Measurements from ENCODE around the gene FIZ1.
A peak's percentile ranks its signal among the peaks of the same experiment; 100 is the strongest.

The FIZ1 gene

DNA sequence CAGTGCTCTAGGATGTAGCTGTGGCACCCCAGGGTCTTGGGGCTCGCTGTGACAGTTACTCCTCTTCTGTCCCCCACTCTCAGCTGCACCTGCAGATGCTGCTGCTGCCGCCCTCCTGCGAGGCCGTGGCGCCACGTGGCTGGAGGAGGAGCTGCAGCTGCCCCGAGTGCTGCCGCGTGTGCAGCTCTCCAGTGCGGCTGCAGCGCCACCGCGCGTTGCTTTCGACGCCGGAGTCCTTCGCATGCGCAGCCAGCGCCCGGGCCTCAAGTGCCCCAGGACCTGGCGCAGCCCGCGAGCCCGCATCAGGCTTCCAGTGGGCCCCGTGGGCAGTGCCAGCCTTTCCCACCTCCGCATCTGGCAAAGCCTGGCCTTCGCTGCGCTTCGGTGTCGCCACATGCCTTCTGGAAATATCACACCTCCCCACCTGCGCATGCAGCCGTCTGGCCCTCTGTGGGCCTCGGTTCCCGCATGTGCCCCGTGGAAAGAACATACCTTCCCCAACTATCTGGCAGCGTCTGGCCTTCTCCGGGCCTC, 40.8 kb upstream of the FIZ1 start:
- Mint-ChIP-seq H3K4me3 (peak overlapping the region; percentile 82), H3K27ac (peak overlapping the region; percentile 82), H3K9me3 (no peaks in the 10 kb centered on the region), H3K4me1 (peaks cover 66% of the 10 kb centered on the region), H3K27me3 (no peaks in the 10 kb centered on the region), H3K36me3 (peaks cover 12% of the 10 kb centered on the region)

DNA sequence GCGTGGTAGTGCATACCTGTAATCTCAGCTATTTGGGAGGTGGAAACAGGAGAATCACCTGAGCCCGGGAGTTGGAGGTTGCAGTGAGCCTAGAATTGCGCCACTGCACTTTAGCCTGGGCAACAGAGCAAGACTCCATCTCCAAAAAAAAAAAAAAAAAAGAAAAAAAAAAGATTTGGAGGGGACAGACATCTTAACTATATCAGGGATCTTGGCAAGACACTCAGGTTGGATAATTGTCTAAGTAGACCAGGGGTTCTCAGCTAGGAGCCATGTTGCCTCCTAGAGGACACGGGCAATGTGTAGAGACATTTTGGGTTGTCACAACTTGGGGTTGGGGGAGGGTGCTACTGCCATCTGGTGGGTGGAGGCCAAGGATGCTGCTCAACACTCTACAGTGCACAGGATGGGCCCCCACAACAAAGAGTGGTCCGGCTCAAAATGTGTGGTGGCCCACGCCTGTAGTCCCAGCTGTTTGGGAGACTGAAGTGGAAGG, 39.6 kb upstream of the FIZ1 start:
- H3K9me3 Mint-ChIP-seq = no peaks in the 10 kb centered on the region
- H3K27me3 Mint-ChIP-seq = no peaks in the 10 kb centered on the region
- peaks cover 64% of the 10 kb centered on the region for H3K4me1 Mint-ChIP-seq
- peaks cover 16% of the 10 kb centered on the region for H3K36me3 Mint-ChIP-seq
- H3K27ac Mint-ChIP-seq = peak overlapping the region; percentile 19
- peak overlapping the region; percentile 59 for H3K4me3 Mint-ChIP-seq

DNA sequence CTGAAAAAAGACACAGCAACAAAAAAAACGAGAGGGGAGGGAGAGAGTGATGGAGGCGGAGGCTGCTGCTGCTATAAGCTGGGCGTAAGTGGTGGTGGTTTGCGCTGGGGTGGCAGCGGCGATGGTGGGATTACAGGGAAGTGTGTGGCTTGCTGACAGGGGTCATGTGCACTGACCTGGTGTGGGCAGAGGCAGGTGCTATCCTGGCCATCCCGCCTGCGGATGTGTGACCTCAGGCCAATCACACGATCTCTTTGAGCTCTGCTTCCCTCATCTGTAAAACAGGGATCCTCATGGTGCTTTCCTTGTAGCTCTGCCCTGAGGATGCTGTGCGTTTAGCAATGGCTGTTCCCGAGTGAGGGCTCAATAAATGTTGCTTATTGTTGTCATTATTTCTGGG, 38.2 kb upstream of the FIZ1 start:
- Mint-ChIP-seq H3K9me3 (no peaks in the 10 kb centered on the region), H3K27me3 (no peaks in the 10 kb centered on the region), H3K4me1 (peaks cover 60% of the 10 kb centered on the region), H3K36me3 (peaks cover 15% of the 10 kb centered on the region), H3K27ac (peak overlapping the region; percentile 73), H3K4me3 (peak overlapping the region; percentile 60)

DNA sequence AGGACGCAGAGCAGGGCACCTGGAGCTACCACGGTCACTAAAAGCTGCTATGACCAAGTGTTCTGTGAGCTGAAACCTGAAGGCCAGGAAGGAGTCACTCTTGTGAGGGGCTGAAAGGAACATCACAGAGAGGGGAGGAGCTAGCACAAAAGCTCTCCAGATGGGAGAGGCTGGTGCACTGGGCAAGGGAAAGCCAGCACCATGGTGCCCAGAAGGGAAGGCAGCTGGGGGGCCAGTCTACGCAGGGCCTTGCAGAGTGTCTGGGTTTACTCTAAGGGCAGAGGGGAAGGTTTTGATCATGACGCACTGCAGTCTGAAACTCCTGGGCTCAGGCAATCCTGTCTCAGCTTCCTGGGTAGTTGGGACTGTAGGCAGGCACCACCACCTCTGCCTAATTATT, 37.4 kb upstream of the FIZ1 start:
- Mint-ChIP-seq H3K9me3 (no peaks in the 10 kb centered on the region), H3K4me3 (peak overlapping the region; percentile 96), H3K36me3 (peaks cover 15% of the 10 kb centered on the region), H3K27ac (peak overlapping the region; percentile 100), H3K27me3 (no peaks in the 10 kb centered on the region), H3K4me1 (peaks cover 61% of the 10 kb centered on the region)

DNA sequence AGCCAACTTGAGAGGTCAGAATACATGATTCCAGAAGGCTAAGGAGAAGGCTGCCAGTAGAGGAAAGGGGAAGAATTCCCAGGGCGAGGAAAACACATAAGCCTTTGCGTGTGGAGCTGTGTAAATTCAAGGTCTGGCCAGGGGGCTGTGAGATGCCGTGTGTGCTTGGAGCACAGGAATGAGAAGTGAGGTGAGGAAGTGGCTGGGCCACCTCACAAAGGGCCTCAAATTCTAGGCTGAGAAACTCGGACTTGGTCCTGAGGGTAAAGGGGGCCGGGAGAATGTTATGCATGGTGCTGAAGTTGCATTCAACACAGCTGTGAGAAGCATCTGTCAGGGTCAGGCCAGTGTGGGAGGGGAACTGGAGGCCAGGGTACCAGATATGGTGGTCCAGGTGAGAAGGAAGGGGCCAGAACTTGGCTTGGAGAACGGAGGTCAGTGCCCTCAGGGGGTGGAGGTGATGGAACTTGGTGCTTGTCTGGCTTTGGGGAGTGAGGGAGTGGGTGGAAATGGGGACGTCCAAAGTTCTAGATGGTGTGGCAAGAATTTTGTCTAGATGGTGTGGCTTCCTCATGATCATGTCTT, 36.6 kb upstream of the FIZ1 start:
- no peaks in the 10 kb centered on the region for H3K27me3 Mint-ChIP-seq
- H3K36me3 Mint-ChIP-seq = peaks cover 15% of the 10 kb centered on the region
- peak overlapping the region; percentile 96 for H3K4me3 Mint-ChIP-seq
- H3K27ac Mint-ChIP-seq = peak overlapping the region; percentile 100
- no peaks in the 10 kb centered on the region for H3K9me3 Mint-ChIP-seq
- H3K4me1 Mint-ChIP-seq = peaks cover 61% of the 10 kb centered on the region

DNA sequence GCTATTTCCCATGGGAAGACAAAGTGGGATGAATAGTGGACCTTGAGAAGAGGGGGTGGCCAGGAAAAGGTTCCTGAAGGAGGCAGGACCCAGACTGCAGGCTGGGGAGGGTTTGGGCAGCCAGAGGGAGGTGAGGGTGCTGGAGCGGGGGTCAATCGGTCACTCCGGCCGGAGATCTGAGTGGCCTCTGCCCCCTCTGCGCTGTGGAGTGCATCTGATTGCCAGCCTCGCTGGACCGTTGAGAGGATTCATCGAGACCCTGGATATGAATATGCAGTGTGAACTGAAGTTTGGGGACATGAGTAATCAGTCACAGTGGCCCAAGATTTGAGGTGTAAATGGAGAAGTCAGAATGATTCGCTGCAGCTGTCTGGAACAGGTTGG, 36.0 kb upstream of the FIZ1 start:
- Mint-ChIP-seq H3K4me1 (peaks cover 58% of the 10 kb centered on the region), H3K36me3 (peaks cover 15% of the 10 kb centered on the region), H3K27ac (peak overlapping the region; percentile 100), H3K9me3 (no peaks in the 10 kb centered on the region), H3K27me3 (no peaks in the 10 kb centered on the region), H3K4me3 (peak overlapping the region; percentile 96)

DNA sequence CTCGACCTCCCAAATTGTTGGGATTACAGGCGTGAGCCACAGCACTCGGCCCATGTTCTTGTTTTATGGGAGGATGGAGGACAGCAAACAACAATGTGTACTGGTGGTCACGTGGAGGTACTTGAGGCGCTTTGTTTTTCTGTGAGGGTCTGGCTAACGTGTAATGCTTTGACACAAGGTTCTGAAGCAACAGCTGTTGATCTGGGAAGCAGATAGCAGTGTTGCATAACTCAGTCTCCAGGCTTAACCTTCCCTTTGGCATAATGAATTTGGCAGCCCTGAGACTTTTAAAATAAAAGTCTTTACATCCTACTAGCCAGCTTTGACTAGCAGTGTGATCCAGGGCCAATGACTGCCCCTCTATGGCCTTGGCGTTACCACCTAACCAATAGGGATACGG, 34.5 kb upstream of the FIZ1 start:
- H3K9me3 Mint-ChIP-seq = no peaks in the 10 kb centered on the region

DNA sequence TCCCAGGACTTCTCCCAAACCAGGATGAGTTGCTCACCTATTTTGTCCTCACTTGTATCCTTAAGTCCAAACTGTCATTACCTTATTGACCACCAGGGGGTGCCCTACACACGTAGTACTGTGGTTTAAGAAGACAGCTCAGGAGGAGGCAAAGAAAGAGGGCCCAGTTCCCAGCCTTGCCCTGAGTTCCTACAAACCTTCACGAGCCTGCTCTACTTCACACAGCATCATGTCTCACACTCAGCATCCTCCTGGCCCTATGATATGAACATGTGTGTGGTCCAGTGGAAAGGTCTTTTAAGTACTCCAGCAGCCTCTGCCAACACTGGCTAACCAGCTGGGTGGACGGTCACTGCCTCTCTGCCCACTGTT, 33.1 kb upstream of the FIZ1 start:
- Mint-ChIP-seq H3K4me3 (peak overlapping the region; percentile 12), H3K27ac (peak overlapping the region; percentile 76), H3K36me3 (peaks cover 7% of the 10 kb centered on the region), H3K9me3 (no peaks in the 10 kb centered on the region), H3K27me3 (no peaks in the 10 kb centered on the region), H3K4me1 (peaks cover 44% of the 10 kb centered on the region)

More for the DNA sequence above, 34.5 kb upstream of the FIZ1 start:
- peaks cover 51% of the 10 kb centered on the region for H3K4me1 Mint-ChIP-seq
- no peak overlapping the region for H3K27ac Mint-ChIP-seq
- H3K36me3 Mint-ChIP-seq = peaks cover 12% of the 10 kb centered on the region
- H3K27me3 Mint-ChIP-seq = no peaks in the 10 kb centered on the region
- no peak overlapping the region for H3K4me3 Mint-ChIP-seq

DNA sequence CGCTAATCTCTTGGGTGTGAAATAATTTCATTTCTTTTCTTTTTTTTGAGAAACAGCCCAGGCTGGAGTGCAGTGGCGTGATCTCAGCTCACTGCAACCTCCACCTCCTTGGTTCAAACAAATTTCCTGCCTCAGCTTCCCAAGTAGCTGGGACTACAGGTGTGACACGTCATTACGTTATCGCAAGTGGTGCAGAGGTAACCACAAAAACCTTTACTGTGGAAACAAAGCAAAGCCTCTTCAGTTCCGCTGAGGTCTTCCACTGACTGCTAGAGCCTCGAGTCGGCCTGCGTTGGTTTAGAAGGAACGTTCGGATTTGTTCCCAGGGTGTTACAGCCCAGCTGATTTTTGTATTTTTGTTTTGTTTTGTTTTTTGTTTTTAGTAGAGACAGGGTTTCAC, 27.0 kb upstream of the FIZ1 start:
- H3K27me3 Mint-ChIP-seq = no peaks in the 10 kb centered on the region
- peak overlapping the region; percentile 51 for H3K27ac Mint-ChIP-seq
- H3K36me3 Mint-ChIP-seq = peaks cover 2% of the 10 kb centered on the region
- H3K9me3 Mint-ChIP-seq = no peaks in the 10 kb centered on the region
- peaks cover 33% of the 10 kb centered on the region for H3K4me1 Mint-ChIP-seq
- peak overlapping the region; percentile 74 for H3K4me3 Mint-ChIP-seq

DNA sequence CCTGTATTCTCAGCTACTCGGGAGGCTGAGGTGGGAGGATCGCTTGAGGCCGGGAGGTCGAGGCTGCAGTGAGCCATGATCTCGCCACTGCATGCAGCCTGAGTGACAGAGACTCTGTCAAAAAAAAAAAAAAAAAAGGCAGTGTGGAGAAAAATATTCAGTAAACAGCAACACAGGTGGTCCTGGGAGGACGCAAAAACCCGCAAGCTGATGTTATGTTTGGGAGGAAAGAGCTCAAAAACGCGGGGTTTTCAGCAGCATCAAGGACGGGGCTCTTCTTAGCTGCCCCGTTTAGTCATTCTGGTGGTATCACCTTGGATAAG, 25.6 kb upstream of the FIZ1 start:
- peak overlapping the region; percentile 89 for H3K4me3 Mint-ChIP-seq
- peaks cover 46% of the 10 kb centered on the region for H3K4me1 Mint-ChIP-seq
- no peaks in the 10 kb centered on the region for H3K27me3 Mint-ChIP-seq
- peak overlapping the region; percentile 98 for H3K27ac Mint-ChIP-seq
- H3K9me3 Mint-ChIP-seq = no peaks in the 10 kb centered on the region
- peaks cover 2% of the 10 kb centered on the region for H3K36me3 Mint-ChIP-seq

DNA sequence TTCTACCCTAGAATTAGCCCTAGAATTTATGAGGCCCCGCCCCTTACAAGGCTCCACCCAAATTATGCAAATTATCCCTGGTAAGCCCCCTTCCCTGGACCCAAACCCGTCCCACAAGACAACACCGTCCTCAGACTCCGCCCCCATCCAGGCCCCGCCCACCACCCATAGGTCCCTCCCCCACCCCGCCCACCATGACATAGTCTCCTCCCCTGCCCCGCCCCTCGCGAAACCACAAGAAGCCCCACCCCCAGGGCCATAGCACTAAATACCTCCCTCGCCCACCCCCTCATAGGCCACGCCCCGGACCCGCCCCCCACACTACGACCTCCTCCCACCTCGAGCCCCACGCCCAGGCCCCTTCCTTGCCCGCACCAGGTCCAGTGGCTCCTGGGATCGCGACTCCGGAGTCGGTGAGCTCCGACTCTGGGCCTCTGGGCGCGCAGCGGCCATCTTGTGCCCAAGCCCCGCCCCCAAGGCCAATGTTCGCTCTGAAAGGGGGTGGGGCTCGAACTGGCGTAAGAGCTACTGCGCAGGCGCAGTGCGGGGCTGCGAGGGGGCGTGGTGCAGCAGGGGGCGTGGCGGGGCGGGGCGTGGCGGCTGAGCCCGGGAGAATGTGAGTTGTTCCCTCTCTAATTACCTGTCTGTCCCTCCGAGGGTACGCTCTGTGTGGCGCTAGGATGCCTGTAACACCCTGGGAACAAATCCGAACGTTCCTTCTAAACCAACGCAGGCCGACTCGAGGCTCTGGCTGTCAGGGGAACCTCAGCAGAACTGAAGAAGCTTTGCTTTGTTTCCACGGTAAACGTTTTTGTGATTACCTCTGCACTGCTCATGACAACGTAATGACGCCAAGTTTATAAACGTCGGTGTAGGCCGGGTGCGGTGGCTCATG, 25.0 kb upstream of the FIZ1 start, which contains the start of gene ZNF784:
ZNF784 (minus strand) TSS at position 458 of the 895 bp plus-strand sequence; CDS start at position 453, 5 bp downstream.
- peak within 1 kb of the TSS; percentile 98 for H3K27ac Mint-ChIP-seq

DNA sequence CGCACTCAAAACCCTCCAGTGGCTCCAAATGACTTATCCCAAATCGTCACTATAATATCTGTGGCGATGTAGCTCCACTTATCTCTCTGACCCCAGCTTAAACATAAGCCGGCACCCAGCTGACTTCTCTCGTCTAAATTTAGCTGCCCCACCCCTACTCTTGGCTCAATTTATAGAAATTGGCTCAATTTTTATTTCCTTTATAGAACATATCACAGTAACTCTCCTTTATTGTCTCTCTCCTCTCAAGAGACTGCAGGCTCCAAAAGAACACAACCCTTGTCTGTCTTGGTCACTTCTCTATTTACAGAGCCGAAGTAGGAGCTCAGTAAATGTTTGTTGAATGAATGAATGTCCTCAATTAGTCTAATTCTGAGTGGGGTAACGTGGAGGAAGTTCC, 24.2 kb upstream of the FIZ1 start:
- H3K27ac Mint-ChIP-seq = peak overlapping the region; percentile 31
- H3K4me1 Mint-ChIP-seq = peaks cover 51% of the 10 kb centered on the region
- H3K4me3 Mint-ChIP-seq = peak overlapping the region; percentile 7
- peaks cover 2% of the 10 kb centered on the region for H3K36me3 Mint-ChIP-seq
- H3K9me3 Mint-ChIP-seq = no peaks in the 10 kb centered on the region
- H3K27me3 Mint-ChIP-seq = no peaks in the 10 kb centered on the region

More for the DNA sequence above, 25.0 kb upstream of the FIZ1 start, which contains the start of gene ZNF784:
- Mint-ChIP-seq H3K4me3 (peak within 1 kb of the TSS; percentile 89), H3K27me3 (no peaks in the 10 kb centered on the region), H3K9me3 (no peaks in the 10 kb centered on the region), H3K4me1 (peaks cover 51% of the 10 kb centered on the region), H3K36me3 (peaks cover 2% of the 10 kb centered on the region)

DNA sequence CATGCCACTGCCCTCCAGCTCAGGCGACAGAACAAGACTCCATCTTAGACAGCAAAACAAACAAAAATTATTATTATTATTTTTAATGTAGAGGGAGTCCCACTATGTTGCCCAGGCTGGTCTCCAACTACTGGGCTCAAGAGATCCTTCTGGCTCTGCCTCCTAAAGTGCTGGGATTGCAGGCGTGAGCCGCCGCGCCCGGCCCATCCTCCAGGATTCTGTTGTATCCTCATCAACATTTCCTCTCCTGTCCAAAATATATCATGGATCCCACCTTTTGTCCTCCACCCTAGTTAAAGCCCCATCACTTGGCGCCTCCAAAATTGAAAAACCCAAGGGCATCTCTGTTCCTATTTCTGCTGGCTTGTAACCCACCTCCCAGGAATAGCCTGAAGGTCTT, 23.8 kb upstream of the FIZ1 start:
- Mint-ChIP-seq H3K9me3 (no peaks in the 10 kb centered on the region), H3K36me3 (peaks cover 2% of the 10 kb centered on the region), H3K27ac (peak overlapping the region; percentile 31), H3K4me3 (peak overlapping the region; percentile 7), H3K27me3 (no peaks in the 10 kb centered on the region), H3K4me1 (peaks cover 51% of the 10 kb centered on the region)

DNA sequence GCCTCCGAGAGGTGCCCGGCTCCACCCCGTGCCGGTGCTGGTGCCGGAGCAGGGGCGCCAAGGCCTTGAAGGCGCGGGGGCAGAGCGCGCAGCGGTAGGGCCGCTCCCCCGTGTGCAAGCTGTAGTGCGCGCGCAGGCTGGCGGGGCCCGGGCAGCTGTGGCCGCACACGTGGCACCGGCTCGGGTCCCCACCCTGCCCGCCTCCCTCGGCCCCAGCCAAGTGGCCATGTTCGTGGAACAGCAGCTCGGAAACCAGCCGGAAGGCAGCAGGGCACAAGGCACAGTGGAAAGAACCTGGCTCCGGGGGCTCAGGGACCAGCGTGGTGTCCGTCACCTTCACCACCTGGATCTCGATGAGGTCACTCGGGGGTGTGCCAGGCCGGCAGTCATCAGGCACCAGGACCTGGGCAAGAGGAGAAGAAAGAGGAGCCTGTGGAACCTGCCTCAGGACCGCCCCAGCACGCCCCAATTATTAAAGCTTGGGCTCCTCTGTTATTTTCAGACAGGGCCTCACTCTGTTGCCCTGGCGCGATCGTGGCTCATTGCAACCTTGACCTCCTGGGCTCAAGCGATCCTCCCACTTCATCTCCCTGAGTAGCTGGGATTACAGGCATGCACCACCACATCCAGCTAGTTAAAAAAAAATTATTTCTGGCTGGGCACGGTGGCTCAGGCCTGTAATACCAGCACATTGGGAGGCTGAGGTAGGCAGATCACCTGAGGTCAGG, 23.1 kb upstream of the FIZ1 start:
- peaks cover 3% of the 10 kb centered on the region for H3K36me3 Mint-ChIP-seq
- peaks cover 51% of the 10 kb centered on the region for H3K4me1 Mint-ChIP-seq
- H3K27me3 Mint-ChIP-seq = no peaks in the 10 kb centered on the region
- H3K4me3 Mint-ChIP-seq = no peak overlapping the region
- no peak overlapping the region for H3K27ac Mint-ChIP-seq
- no peaks in the 10 kb centered on the region for H3K9me3 Mint-ChIP-seq

DNA sequence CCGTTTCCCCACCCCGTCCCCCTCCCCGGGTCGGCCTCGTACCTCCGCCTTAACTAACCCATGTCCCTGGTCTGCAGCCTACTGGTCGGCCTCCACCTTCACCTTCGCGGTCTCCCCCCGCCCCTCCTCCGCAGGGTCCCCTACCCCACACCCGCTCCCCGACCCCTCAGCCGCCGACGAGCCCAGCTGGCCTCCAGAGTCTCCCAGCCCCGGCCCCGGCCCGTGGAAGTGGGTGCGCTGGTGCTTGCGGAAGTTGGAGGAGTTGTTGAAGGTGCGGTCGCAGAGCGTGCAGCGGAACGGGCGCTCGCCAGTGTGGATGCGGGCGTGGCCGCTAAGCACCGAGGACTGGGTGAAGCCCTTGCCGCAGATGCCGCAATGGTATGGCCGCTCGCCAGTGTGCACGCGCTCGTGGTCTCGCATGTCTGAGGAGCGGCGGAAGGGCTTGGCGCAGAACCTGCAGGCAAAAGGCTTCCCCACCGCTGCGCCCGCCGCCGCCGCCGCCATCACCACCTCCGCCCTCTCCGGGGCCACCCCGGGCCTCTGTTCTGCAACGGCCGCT, 22.4 kb upstream of the FIZ1 start:
- no peaks in the 10 kb centered on the region for H3K27me3 Mint-ChIP-seq
- no peaks in the 10 kb centered on the region for H3K9me3 Mint-ChIP-seq
- H3K27ac Mint-ChIP-seq = no peak overlapping the region
- H3K4me1 Mint-ChIP-seq = peaks cover 47% of the 10 kb centered on the region
- no peak overlapping the region for H3K4me3 Mint-ChIP-seq
- peaks cover 5% of the 10 kb centered on the region for H3K36me3 Mint-ChIP-seq
